SK-N-SH (cell line): Measurements from ENCODE around the gene COL5A1.

ENCODE experiments used
- CTCF ChIP-seq: fragments of 200-600 bp; sonication (generic); IDR thresholded peaks from 2 replicates; pipeline ENCODE4 v1.6.1; 2017; ENCODE audit warnings: antibody characterized with exemption, mild to moderate bottlenecking, moderate library complexity
- NFIC ChIP-seq: IDR thresholded peaks from 2 replicates; pipeline ENCODE4 v1.4.0; 2012; ENCODE audit warnings: borderline replicate concordance
- RCOR1 ChIP-seq: fragments of 150-350 bp; IDR thresholded peaks from 2 replicates; pipeline ENCODE4 v1.6.1; 2017; ENCODE audit warnings: antibody characterized with exemption, low read length
- RFX5 ChIP-seq: IDR thresholded peaks from 2 replicates; pipeline ENCODE4 v1.6.1; 2012; ENCODE audit warnings: mild to moderate bottlenecking, improper control_type of control experiment, low read length

GRCh38 chr9:134659688-134660131 is 18.1 kb downstream of the COL5A1 start:
- TF ChIP-seq RFX5 (no peak), NFIC (no peak), RCOR1 (peak; percentile 28; the same call in 1 of the 2 replicates), CTCF (no peak)
